ENCODE data around the gene CA12.
"Not testable (repeated sequence)": the region's sequence is repeated elsewhere in the genome, so short reads cannot be mapped to it uniquely, and the experiment has no call there.

DNA sequence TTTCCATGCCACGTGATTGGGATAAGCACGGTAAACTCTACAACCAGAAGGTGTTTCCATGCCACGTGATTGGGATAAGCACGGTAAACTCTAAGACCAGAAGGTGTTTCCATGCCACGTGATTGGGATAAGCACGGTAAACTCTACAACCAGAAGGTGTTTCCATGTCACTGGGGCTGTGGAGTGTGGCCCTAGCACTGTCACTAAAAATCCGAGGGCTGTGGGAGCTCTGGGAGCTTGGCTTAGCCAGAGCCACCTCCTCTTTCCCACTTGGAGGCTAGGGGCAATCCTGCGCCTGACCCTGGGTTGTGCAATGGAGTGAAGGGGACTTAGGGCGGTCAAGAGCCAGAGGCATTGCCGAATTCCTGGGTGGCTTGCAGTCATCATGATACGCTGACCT, 60.7 kb downstream of the CA12 start:
- TF ChIP-seq POLR2A (IDR thresholded peaks at IDR 0.05), result not testable (repeated sequence)
- TF ChIP-seq, protein P1, sequence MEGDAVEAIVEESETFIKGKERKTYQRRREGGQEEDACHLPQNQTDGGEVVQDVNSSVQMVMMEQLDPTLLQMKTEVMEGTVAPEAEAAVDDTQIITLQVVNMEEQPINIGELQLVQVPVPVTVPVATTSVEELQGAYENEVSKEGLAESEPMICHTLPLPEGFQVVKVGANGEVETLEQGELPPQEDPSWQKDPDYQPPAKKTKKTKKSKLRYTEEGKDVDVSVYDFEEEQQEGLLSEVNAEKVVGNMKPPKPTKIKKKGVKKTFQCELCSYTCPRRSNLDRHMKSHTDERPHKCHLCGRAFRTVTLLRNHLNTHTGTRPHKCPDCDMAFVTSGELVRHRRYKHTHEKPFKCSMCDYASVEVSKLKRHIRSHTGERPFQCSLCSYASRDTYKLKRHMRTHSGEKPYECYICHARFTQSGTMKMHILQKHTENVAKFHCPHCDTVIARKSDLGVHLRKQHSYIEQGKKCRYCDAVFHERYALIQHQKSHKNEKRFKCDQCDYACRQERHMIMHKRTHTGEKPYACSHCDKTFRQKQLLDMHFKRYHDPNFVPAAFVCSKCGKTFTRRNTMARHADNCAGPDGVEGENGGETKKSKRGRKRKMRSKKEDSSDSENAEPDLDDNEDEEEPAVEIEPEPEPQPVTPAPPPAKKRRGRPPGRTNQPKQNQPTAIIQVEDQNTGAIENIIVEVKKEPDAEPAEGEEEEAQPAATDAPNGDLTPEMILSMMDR (IDR thresholded peaks at IDR 0.05), result not testable (repeated sequence)
